ENCODE results near the gene COBLL1. TPM values are rescaled to one million over a fixed set of nuclear protein-coding genes. Genes with fewer than 3 reads are reported as not detected.

Gene COBLL1
- total and polyA plus RNA-seq, 11 donors = 4.0 to 36.9 (median 16.2) TPM

GRCh38 chr2:164803776-164804466, 37.7 kb downstream of the COBLL1 start:
- peak in 2 of 4 donors; percentile 48 to 66 for ATAC-seq
- no peaks in the 10 kb centered on the region for H3K36me3 ChIP-seq
- no peaks in the 10 kb centered on the region for H3K9me3 ChIP-seq
- no peak for TF ChIP-seq POLR2A (IDR thresholded peaks at IDR 0.05)
- TF ChIP-seq, protein P1, sequence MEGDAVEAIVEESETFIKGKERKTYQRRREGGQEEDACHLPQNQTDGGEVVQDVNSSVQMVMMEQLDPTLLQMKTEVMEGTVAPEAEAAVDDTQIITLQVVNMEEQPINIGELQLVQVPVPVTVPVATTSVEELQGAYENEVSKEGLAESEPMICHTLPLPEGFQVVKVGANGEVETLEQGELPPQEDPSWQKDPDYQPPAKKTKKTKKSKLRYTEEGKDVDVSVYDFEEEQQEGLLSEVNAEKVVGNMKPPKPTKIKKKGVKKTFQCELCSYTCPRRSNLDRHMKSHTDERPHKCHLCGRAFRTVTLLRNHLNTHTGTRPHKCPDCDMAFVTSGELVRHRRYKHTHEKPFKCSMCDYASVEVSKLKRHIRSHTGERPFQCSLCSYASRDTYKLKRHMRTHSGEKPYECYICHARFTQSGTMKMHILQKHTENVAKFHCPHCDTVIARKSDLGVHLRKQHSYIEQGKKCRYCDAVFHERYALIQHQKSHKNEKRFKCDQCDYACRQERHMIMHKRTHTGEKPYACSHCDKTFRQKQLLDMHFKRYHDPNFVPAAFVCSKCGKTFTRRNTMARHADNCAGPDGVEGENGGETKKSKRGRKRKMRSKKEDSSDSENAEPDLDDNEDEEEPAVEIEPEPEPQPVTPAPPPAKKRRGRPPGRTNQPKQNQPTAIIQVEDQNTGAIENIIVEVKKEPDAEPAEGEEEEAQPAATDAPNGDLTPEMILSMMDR (IDR thresholded peaks at IDR 0.05) = no peak
- WGBS, 4 donors = 43 to 50% (median 48%) methylated on average over 4 of the region's 4 CpGs
- H3K4me1 ChIP-seq = peaks cover 0 to 50% (median 23%) of the 10 kb centered on the region in 12 donors
- intact Hi-C loops (cut with DNase I) = no loop called here
- DNase-seq = no peak
- H3K27me3 ChIP-seq = no peaks in the 10 kb centered on the region
- peak overlapping the region in 8 of 12 donors; percentile 5 to 55 (median 28) for H3K27ac ChIP-seq
- H3K4me3 ChIP-seq = no peak overlapping the region

DNA sequence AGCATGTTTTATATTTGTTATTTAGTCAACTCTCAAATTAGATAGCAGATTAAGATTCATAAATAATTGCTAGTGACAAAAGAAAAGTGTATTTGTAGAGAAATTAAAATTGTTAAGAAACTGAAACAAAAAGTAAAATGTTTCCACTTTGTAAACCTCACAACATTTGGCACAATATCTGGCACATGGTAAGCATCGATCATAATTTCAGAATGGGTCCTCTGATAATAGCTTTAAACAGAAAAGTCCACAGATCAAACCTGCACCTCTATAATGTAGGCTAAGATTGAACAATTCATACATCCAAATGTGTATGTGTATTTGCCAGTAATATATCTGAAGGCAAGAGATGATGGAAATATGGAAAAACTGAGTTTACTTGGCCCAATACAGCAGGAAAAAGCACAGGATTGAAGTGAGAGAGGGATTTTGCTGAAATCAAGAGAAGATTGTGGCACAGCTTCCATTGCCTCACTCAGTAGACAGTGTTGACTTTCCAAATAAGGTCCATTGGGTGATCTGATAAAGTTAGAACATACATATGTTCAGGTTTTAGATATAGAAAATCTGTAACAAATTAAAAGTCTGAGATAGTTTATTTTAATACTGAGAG, 39.4 kb downstream of the COBLL1 start:
- no peaks in the 10 kb centered on the region for H3K9me3 ChIP-seq
- no peak for ATAC-seq
- WGBS, 4 donors = 45 to 54% (median 48%) methylated on average over 1 of the region's 1 CpG
- peaks cover 0 to 48% (median 25%) of the 10 kb centered on the region in 12 donors for H3K4me1 ChIP-seq
- TF ChIP-seq, protein P1 (IDR thresholded peaks at IDR 0.05) = no peak
- TF ChIP-seq POLR2A (IDR thresholded peaks at IDR 0.05) = no peak
- intact Hi-C loops (cut with DNase I) = no loop called here
- no peak overlapping the region for H3K4me3 ChIP-seq
- DNase-seq = no peak
- H3K27me3 ChIP-seq = no peaks in the 10 kb centered on the region
- peak overlapping the region in 4 of 12 donors; percentile 6 to 46 (median 30) for H3K27ac ChIP-seq
- H3K36me3 ChIP-seq = no peaks in the 10 kb centered on the region

- no peaks in the 10 kb centered on the region for H3K9me3 ChIP-seq
- no peaks in the 10 kb centered on the region for H3K27me3 ChIP-seq
- H3K4me3 ChIP-seq = no peak overlapping the region
- no peak for DNase-seq
- peaks cover 0 to 59% (median 26%) of the 10 kb centered on the region in 12 donors for H3K4me1 ChIP-seq
- no peak for ATAC-seq
- intact Hi-C loops (cut with DNase I) = no loop called here
- H3K36me3 ChIP-seq = no peaks in the 10 kb centered on the region
- H3K27ac ChIP-seq = no peak overlapping the region
- WGBS, 4 donors = 91 to 93% (median 93%) methylated on average over 3 of the region's 3 CpGs
- TF ChIP-seq POLR2A (IDR thresholded peaks at IDR 0.05) = no peak
- TF ChIP-seq, protein P1 (IDR thresholded peaks at IDR 0.05) = no peak
Measured at GRCh38 chr2:164800572-164800971, 41.1 kb downstream of the COBLL1 start.

- Histone ChIP-seq H3K9me3 (no peaks in the 10 kb centered on the region), H3K36me3 (no peaks in the 10 kb centered on the region), H3K4me1 (peaks cover 0 to 70% (median 39%) of the 10 kb centered on the region in 12 donors), H3K27ac (peak overlapping the region in 1 of 12 donors; percentile 5), H3K4me3 (no peak overlapping the region), H3K27me3 (no peaks in the 10 kb centered on the region)
- 56 to 67% (median 67%) methylated on average over 1 of the region's 1 CpG for WGBS, 4 donors
- no peak for TF ChIP-seq POLR2A (IDR thresholded peaks at IDR 0.05)
- TF ChIP-seq, protein P1 (IDR thresholded peaks at IDR 0.05) = no peak
- intact Hi-C loops (cut with DNase I) = loop anchor here in 3 of 10 donors (5.0 kb wide), 2 partner anchors 40 to 45 kb away; partner anchors contain the start of gene COBLL1 (in 2 of the 3)
- DNase-seq (no peak), ATAC-seq (no peak)
Measured at GRCh38 chr2:164797627-164798026, 44.0 kb downstream of the COBLL1 start.

Data from heart left ventricle (tissue), 16 donors.